ENCODE data around the gene COX4I2.

The COX4I2 gene

GRCh38 chr20:31663838-31664695, 26.4 kb downstream of the COX4I2 start:
- H3K4me1 ChIP-seq (ENCODE audit: low read length) = peaks cover 18% of the 10 kb centered on the region
- H3K9ac ChIP-seq (ENCODE audit: low read length) = no peak overlapping the region
- H3K27me3 ChIP-seq (ENCODE audit: low read depth, low read length) = no peaks in the 10 kb centered on the region
- peaks cover under 1% of the 10 kb centered on the region; the same call in 1 of the 2 replicates for H3K79me2 ChIP-seq (ENCODE audit: low read length)
- H3K27ac ChIP-seq (ENCODE audit: low read length) = no peak overlapping the region
- H3K9me3 ChIP-seq (ENCODE audit: insufficient read depth, low read length) = no peaks in the 10 kb centered on the region
- H3K36me3 ChIP-seq (replicated peaks; ENCODE audit: low read depth, low read length) = peaks cover 22% of the 10 kb centered on the region
- H3K4me3 ChIP-seq (ENCODE audit: low read length) = no peak overlapping the region
- H3K4me2 ChIP-seq (ENCODE audit: low read length) = no peak overlapping the region
- H2AFZ ChIP-seq (ENCODE audit: low read depth, low read length) = no peak overlapping the region
- no peaks in the 10 kb centered on the region for H4K20me1 ChIP-seq (ENCODE audit: insufficient read depth, low read length)
- TF ChIP-seq EZH2phosphoT487 (IDR thresholded peaks at IDR 0.05; ENCODE audit: low read depth) = no peak

GRCh38 chr20:31664696-31665354, 27.1 kb downstream of the COX4I2 start:
- Histone ChIP-seq H4K20me1 (ENCODE audit: insufficient read depth, low read length) (no peaks in the 10 kb centered on the region), H3K79me2 (ENCODE audit: low read length) (peaks cover 5% of the 10 kb centered on the region; the same call in 1 of the 2 replicates), H3K27me3 (ENCODE audit: low read depth, low read length) (no peaks in the 10 kb centered on the region), H3K9me3 (ENCODE audit: insufficient read depth, low read length) (no peaks in the 10 kb centered on the region), H3K4me2 (ENCODE audit: low read length) (no peak overlapping the region), H3K9ac (ENCODE audit: low read length) (no peak overlapping the region), H3K27ac (ENCODE audit: low read length) (no peak overlapping the region), H3K36me3 (replicated peaks; ENCODE audit: low read depth, low read length) (peaks cover 22% of the 10 kb centered on the region), H3K4me1 (ENCODE audit: low read length) (peaks cover 18% of the 10 kb centered on the region), H2AFZ (ENCODE audit: low read depth, low read length) (no peak overlapping the region), H3K4me3 (ENCODE audit: low read length) (no peak overlapping the region)
- no peak for TF ChIP-seq EZH2phosphoT487 (IDR thresholded peaks at IDR 0.05; ENCODE audit: low read depth)

GRCh38 chr20:31665753-31666152, 28.0 kb downstream of the COX4I2 start:
- Histone ChIP-seq H3K4me1 (ENCODE audit: low read length) (peaks cover 18% of the 10 kb centered on the region), H3K27me3 (ENCODE audit: low read depth, low read length) (no peaks in the 10 kb centered on the region), H3K9me3 (ENCODE audit: insufficient read depth, low read length) (no peaks in the 10 kb centered on the region), H3K9ac (ENCODE audit: low read length) (no peak overlapping the region), H3K27ac (ENCODE audit: low read length) (no peak overlapping the region), H3K4me2 (ENCODE audit: low read length) (no peak overlapping the region), H2AFZ (ENCODE audit: low read depth, low read length) (no peak overlapping the region), H3K79me2 (ENCODE audit: low read length) (peaks cover 7% of the 10 kb centered on the region; the same call in 1 of the 2 replicates), H3K36me3 (replicated peaks; ENCODE audit: low read depth, low read length) (peaks cover 22% of the 10 kb centered on the region), H4K20me1 (ENCODE audit: insufficient read depth, low read length) (no peaks in the 10 kb centered on the region), H3K4me3 (ENCODE audit: low read length) (no peak overlapping the region)
- TF ChIP-seq CTCF (IDR thresholded peaks at IDR 0.05; ENCODE audit: low read depth, low read length) (no peak), EZH2phosphoT487 (IDR thresholded peaks at IDR 0.05; ENCODE audit: low read depth) (no peak)

- Histone ChIP-seq H3K4me1 (ENCODE audit: low read length) (peaks cover 15% of the 10 kb centered on the region), H4K20me1 (ENCODE audit: insufficient read depth, low read length) (no peaks in the 10 kb centered on the region), H3K79me2 (ENCODE audit: low read length) (peaks cover 13% of the 10 kb centered on the region), H3K27me3 (ENCODE audit: low read depth, low read length) (no peaks in the 10 kb centered on the region), H3K9ac (ENCODE audit: low read length) (no peak overlapping the region), H2AFZ (ENCODE audit: low read depth, low read length) (no peak overlapping the region), H3K9me3 (ENCODE audit: insufficient read depth, low read length) (no peaks in the 10 kb centered on the region), H3K27ac (ENCODE audit: low read length) (no peak overlapping the region), H3K36me3 (replicated peaks; ENCODE audit: low read depth, low read length) (peaks cover 22% of the 10 kb centered on the region), H3K4me3 (ENCODE audit: low read length) (no peak overlapping the region), H3K4me2 (ENCODE audit: low read length) (no peak overlapping the region)
- TF ChIP-seq EZH2phosphoT487 (IDR thresholded peaks at IDR 0.05; ENCODE audit: low read depth) = no peak
- TF ChIP-seq CTCF (IDR thresholded peaks at IDR 0.05; ENCODE audit: low read depth, low read length) = no peak
Observed at GRCh38 chr20:31666258-31667042, 28.7 kb downstream of the COX4I2 start.
